ENCODE results near the gene NOL12. TPM values are rescaled to one million over a fixed set of nuclear protein-coding genes. Genes with fewer than 3 reads are reported as not detected.

NOL12 gene
- total RNA-seq, 1 experiment from 2014 or later: 28.8 TPM

Other genes starting within 250 kb of the NOL12 start
- not detected in 2 replicates for gene MFNG, start 200.0 kb upstream of the NOL12 start, total RNA-seq (2014; rRNA removed; shearing (Covaris generic))
- 3.5 and 3.6 TPM in 2 replicates for gene CARD10, start 166.9 kb upstream of the NOL12 start, total RNA-seq (2014; rRNA removed; shearing (Covaris generic))
- gene CDC42EP1, start 125.9 kb upstream of the NOL12 start, total RNA-seq (2014; rRNA removed; shearing (Covaris generic)): 18.4 and 19.7 TPM in 2 replicates
- gene LGALS2, start 106.3 kb upstream of the NOL12 start, total RNA-seq (2014; rRNA removed; shearing (Covaris generic)): not detected in 2 replicates
- gene GGA1, start 77.5 kb upstream of the NOL12 start, total RNA-seq (2014; rRNA removed; shearing (Covaris generic)): 29.7 and 31.3 TPM in 2 replicates
- gene SH3BP1, start 46.7 kb upstream of the NOL12 start, total RNA-seq (2014; rRNA removed; shearing (Covaris generic)): 11.3 and 19.9 TPM in 2 replicates
- gene PDXP, start 27.6 kb upstream of the NOL12 start, total RNA-seq (2014; rRNA removed; shearing (Covaris generic)): 14.5 and 16.6 TPM in 2 replicates
- 7,179 and 7,611 TPM in 2 replicates for gene LGALS1, start 10.7 kb upstream of the NOL12 start, total RNA-seq (2014; rRNA removed; shearing (Covaris generic))
- 68.2 and 102 TPM in 2 replicates for gene TRIOBP, start 10.7 kb downstream of the NOL12 start, total RNA-seq (2014; rRNA removed; shearing (Covaris generic))
- 15.1 and 24.4 TPM in 2 replicates for gene GCAT, start 121.6 kb downstream of the NOL12 start, total RNA-seq (2014; rRNA removed; shearing (Covaris generic))
- gene GALR3, start 137.0 kb downstream of the NOL12 start, total RNA-seq (2014; rRNA removed; shearing (Covaris generic)): not detected in 2 replicates
- 26.0 and 26.8 TPM in 2 replicates for gene ANKRD54, start 158.0 kb downstream of the NOL12 start, total RNA-seq (2014; rRNA removed; shearing (Covaris generic))
- gene EIF3L, start 163.1 kb downstream of the NOL12 start, total RNA-seq (2014; rRNA removed; shearing (Covaris generic)): 299 and 374 TPM in 2 replicates
- gene MICALL1, start 220.0 kb downstream of the NOL12 start, total RNA-seq (2014; rRNA removed; shearing (Covaris generic)): 8.4 and 12.8 TPM in 2 replicates

All from RPMI7951 (cell line).